HepG2 (cell line): ENCODE data around the gene SMYD5. TPM values are rescaled to one million over a fixed set of nuclear protein-coding genes. Genes with fewer than 3 reads are reported as not detected.

Experiments
- BATF2 ChIP-seq: sonication (generic); formaldehyde crosslinking; IDR thresholded peaks from 2 replicates; pipeline ENCODE4 v1.8.0; 2022; ENCODE audit warnings: mild to moderate bottlenecking, missing genetic modification reagents, moderate library complexity
- BRF2 ChIP-seq: sonication (generic); formaldehyde crosslinking; IDR thresholded peaks from 2 replicates; pipeline ENCODE4 v1.8.1; 2022; ENCODE audit warnings: mild to moderate bottlenecking, missing genetic modification reagents
- CTCF ChIP-seq: sonication (generic); formaldehyde crosslinking; IDR thresholded peaks from 2 replicates; pipeline ENCODE4 v1.5.0; 2020; ENCODE audit warnings: mild to moderate bottlenecking, missing genetic modification reagents, moderate library complexity
- DMAP1 ChIP-seq: IDR thresholded peaks from 2 replicates; pipeline ENCODE4 v1.6.1; 2016
- GPN1 ChIP-seq: sonication (generic); formaldehyde crosslinking; IDR thresholded peaks from 2 replicates; pipeline ENCODE4 v1.5.1; 2020; ENCODE audit warnings: missing genetic modification reagents, borderline replicate concordance
- HNF1B ChIP-seq: sonication (generic); formaldehyde crosslinking; IDR thresholded peaks from 2 replicates; pipeline ENCODE4 v1.5.1; 2020; ENCODE audit warnings: mild to moderate bottlenecking, moderate library complexity, missing genetic modification reagents
- RBAK ChIP-seq: sonication (generic); formaldehyde crosslinking; IDR thresholded peaks from 2 replicates; pipeline ENCODE4 v1.5.1; 2020; ENCODE audit warnings: mild to moderate bottlenecking, missing genetic modification reagents
- SCMH1 ChIP-seq: sonication (generic); formaldehyde crosslinking; IDR thresholded peaks from 2 replicates; pipeline ENCODE4 v1.9.0; 2021; ENCODE audit warnings: missing genetic modification reagents, mild to moderate bottlenecking, borderline replicate concordance
- ZBTB21 ChIP-seq: sonication (generic); formaldehyde crosslinking; IDR thresholded peaks from 2 replicates; pipeline ENCODE4 v1.4.0; 2020; ENCODE audit warnings: missing genetic modification reagents
- ZNF34 ChIP-seq: sonication (generic); formaldehyde crosslinking; IDR thresholded peaks from 2 replicates; pipeline ENCODE4 v1.4.0; 2020; ENCODE audit warnings: mild to moderate bottlenecking, missing genetic modification reagents, borderline replicate concordance
- ZNF343 ChIP-seq: sonication (generic); formaldehyde crosslinking; IDR thresholded peaks from 2 replicates; pipeline ENCODE4 v1.4.0; 2020; ENCODE audit warnings: mild to moderate bottlenecking, missing genetic modification reagents
- ZNF558 ChIP-seq: sonication (generic); formaldehyde crosslinking; IDR thresholded peaks from 2 replicates; pipeline ENCODE4 v1.9.0; 2022; ENCODE audit warnings: mild to moderate bottlenecking, missing genetic modification reagents, borderline replicate concordance
- ZNF614 ChIP-seq: IDR thresholded peaks from 2 replicates; pipeline ENCODE4 v1.6.1; 2018; ENCODE audit warnings: missing biosample characterization, missing genetic modification reagents, inconsistent platforms, borderline replicate concordance
- ZNF670 ChIP-seq: sonication (generic); formaldehyde crosslinking; IDR thresholded peaks from 2 replicates; pipeline ENCODE4 v1.8.0; 2022; ENCODE audit warnings: mild to moderate bottlenecking, missing genetic modification reagents, borderline replicate concordance
- ZNF687 ChIP-seq: sonication (generic); formaldehyde crosslinking; IDR thresholded peaks from 2 replicates; pipeline ENCODE4 v1.5.1; 2020; ENCODE audit warnings: mild to moderate bottlenecking, missing genetic modification reagents, moderate library complexity
- polyA plus RNA-seq, 8 experiments: library from polyadenylated mRNA; depleted of rRNA in 3 of 8; stranded (reverse) in 7 of 8; unstranded in 1 of 8; fragments of >200 nt; fragmentation: Illumina TruSeq in 4 of 8; extraction: Trizol in 4 of 8; gene quantifications; 2 replicates each; pipeline versions ENCODE4 v1.2.1 to v1.2.3, GENCODE V29; 2011 to 2016; ENCODE audit warnings: low read depth in 4 of 8, missing spikeins in 1 of 8, mixed read lengths in 1 of 8; ENCODE audit not compliant: insufficient read depth in 1 of 8
- total RNA-seq, 5 experiments: library from RNA; depleted of rRNA; stranded (reverse); fragments of >200 nt; fragmentation: Illumina TruSeq; extraction: Trizol; gene quantifications; 2 replicates each; pipeline ENCODE4 v1.2.3, GENCODE V29; 2016; ENCODE audit warnings: low read depth in 1 of 5

The SMYD5 gene
- total and polyA plus RNA-seq, 2 of the 13 experiments (the other 11 are each of a cell fraction or from before 2014, with no cell fraction given) = 55.8 to 70.4 TPM

GRCh38 chr2:73177645-73178255 is 36.3 kb upstream of the SMYD5 start (continued):
- 0 out of 2 replicates have a peak, but pooled peaks have one; percentile 10 for TF ChIP-seq CTCF (CRISPR knock-in tag)
- TF ChIP-seq HNF1B (CRISPR knock-in tag) = peak; percentile 6; the same call in 1 of the 2 replicates
- TF ChIP-seq BATF2 (CRISPR knock-in tag) = no peak
- no peak for TF ChIP-seq GPN1
- peak; percentile 24; the same call in 1 of the 2 replicates for TF ChIP-seq ZNF343 (CRISPR knock-in tag)
- peak; percentile 28; the same call in 1 of the 2 replicates for TF ChIP-seq DMAP1 (CRISPR knock-in tag)
- peak; percentile 0; the same call in 1 of the 2 replicates for TF ChIP-seq ZNF687
- no peak for TF ChIP-seq ZNF670 (CRISPR knock-in tag)
- 0 out of 2 replicates have a peak, but pooled peaks have one; percentile 31 for TF ChIP-seq ZNF34 (CRISPR knock-in tag)
- TF ChIP-seq ZNF558 (CRISPR knock-in tag) = 0 out of 2 replicates have a peak, but pooled peaks have one; percentile 25
- no peak for TF ChIP-seq ZBTB21 (CRISPR knock-in tag)
- no peak for TF ChIP-seq RBAK (CRISPR knock-in tag)
- TF ChIP-seq BRF2 (CRISPR knock-in tag) = 0 out of 2 replicates have a peak, but pooled peaks have one; percentile 12
- 0 out of 2 replicates have a peak, but pooled peaks have one; percentile 9 for TF ChIP-seq ZNF614 (CRISPR knock-in tag)
- no peak for TF ChIP-seq SCMH1 (CRISPR knock-in tag)
